ENCODE data around the gene SH3PXD2A.
A peak's percentile ranks its signal among the peaks of the same experiment; 100 is the strongest.
"Not testable (repeated sequence)": the region's sequence is repeated elsewhere in the genome, so short reads cannot be mapped to it uniquely, and the experiment has no call there.

SH3PXD2A gene

GRCh38 chr10:103677486-103678177, 177.7 kb downstream of the SH3PXD2A start:
- no peak for DNase-seq

DNA sequence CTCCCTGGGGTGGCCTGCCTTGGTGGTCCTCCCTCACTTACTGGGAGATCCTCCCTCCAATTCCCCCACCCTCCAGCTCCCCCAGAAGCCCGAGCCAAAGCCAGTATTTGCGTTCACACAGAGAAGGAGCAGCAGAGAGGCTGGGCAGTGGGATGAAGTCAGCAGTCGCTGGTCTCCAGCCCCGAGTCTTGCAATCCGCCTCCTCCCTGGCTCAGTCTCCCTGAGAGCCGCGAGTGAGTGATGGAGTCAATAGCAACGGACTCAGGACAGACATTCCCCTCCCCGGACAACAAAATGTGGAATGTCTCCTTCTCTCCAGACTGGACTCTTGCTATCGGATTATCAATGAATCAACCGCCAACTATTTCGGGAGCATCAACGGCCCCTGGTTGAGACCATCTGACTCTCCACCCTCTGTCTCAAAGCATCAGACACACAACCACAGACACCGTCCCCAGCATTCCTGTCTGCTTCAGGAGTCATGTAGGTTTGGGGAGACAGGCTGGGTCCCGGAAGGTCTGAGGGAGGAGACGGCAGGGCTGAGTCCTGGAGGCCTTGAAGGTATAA, 178.4 kb downstream of the SH3PXD2A start:
- DNase-seq = no peak

GRCh38 chr10:103676058-103676785, 179.2 kb downstream of the SH3PXD2A start:
- no peak for DNase-seq

DNA sequence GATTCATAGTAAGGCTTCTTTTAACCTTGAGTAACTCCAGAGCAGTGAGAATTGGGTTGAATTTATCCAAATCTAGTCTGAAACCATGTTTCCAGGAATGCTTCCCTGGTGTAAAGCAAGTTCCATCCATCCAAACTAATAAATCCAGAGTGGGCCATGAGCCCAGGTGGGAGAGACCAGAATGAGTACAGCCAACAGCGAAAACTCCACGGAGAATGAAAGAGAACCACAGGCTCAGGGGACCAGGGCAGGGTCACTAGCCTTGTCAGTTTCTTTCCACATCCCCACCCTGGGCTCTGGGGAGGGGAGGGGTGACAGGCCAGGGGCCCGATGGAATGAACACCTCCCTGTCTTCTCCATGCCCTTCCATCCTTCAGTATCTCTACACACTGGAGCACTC, 181.8 kb downstream of the SH3PXD2A start:
- DNase-seq = no peak

DNA sequence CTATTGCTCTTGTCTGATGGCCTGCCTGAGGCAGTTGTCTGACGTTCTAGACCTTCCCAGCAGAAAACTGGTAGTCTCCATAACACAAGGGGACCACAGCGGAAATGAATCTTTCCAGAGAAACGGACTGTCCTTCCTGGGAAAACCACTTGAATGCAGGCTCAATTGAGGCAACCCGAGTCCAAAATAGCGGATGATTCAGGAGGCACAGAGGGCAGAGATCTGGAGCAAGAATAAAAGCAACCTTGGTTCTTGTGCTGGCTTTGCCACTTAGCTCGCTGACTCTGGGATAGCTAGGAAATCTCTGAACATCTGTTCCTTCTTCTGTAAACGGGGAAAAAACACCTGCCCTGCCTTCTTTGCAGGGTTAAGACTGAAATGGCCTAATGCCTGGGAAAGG, 183.0 kb downstream of the SH3PXD2A start:
- DNase-seq = no peak

GRCh38 chr10:103671126-103671895, 184.1 kb downstream of the SH3PXD2A start:
- no peak for DNase-seq

GRCh38 chr10:103669944-103670343, 185.4 kb downstream of the SH3PXD2A start:
- no peak for DNase-seq

DNA sequence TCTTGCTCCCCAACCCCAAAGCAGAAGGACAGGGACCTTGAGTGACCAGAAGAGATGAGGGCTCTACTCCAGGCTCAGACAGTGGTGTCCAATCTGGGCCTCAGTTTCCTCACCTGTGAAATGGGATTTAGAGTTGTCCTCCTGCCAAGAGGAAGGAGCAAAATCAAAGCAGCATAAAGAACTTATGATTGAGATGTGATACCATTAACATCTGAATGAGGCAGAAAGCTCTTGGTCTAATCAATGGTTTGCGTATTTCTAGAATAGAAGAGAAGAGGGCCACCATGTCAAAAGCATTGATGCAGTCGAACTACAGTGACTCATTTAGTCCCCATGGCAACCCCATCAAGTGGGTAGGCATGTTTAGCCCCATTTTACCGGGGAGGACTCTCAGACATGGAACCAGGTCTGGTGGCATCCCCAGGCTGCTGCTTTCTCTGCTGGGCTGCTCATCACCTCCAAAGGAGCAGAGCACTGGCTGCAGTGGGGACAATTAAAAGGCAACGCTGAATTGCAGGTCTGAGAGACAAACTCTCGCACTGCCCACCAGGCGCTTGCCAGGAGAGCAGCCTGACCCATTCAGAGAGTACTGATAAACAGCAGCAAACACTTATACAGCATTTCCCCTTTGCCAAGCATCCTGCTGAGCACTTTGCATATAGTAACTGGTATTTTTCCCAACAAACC, 186.0 kb downstream of the SH3PXD2A start:
- DNase-seq = no peak

DNA sequence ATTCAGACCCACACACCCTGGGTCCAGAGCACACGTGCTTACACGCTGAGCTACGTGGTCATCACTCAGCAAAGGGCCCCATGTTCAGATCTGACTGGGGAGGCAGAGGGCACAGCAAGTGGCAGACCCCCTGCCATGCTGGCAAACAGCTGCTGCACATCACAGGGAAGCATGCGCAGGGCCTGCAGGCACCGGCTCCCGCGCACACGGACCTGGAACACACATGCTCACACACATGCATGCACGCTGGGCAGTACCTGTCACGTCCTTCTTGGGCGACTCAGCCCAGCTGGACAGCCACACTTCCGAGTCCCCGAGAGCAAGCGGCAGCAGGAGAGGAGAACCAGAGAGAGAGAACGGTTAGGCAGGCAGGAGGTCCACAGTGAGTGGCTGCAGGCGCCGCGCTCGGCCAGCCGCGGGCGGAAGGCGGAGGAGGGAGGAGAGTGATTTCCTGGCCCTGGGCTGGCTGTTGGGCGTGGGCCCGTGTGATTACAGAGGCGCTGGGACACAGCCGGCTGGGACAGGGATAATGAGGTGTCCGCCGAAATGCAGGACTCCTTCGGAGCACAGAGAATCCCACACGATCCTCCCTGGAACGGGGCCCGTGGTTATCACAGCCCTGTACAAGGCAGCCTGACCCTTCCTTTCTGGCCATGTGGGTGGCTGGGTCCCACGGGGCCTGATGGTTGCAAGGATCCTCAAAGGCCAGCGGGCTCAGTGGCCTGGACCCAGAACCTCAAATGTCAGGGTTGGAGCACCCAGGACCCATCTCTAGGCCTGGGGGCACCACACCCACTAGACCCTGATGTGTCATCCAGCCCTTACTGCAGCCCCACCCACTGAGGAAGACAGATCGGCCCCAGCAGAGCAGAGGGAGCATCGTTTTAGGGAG, 186.8 kb downstream of the SH3PXD2A start:
- DNase-seq = no peak

DNA sequence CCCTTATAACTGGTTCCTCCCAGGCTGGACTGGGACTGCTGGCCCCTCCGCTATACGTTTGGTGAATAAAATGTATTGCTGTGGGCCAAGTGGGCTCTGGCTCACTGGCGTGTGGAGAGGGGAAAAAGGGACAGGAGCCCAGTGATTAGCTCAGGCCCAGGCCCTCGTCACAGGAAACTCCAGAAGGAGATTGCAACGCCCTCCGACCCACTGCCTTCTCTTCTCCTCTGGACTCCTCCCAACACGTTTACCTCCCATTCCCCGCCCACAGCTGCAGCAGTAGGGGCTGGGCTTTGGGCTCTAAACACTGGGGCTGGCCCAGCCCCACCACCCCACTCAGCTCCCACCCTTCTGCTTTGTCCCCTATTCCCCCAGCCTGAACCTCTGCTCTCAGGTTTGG, 188.0 kb downstream of the SH3PXD2A start:
- DNase-seq = no peak

- DNase-seq = no peak
These were observed 188.6 kb downstream of the SH3PXD2A start for GRCh38 chr10:103666762-103667150.

- DNase-seq = no peak
These were observed 189.2 kb downstream of the SH3PXD2A start for GRCh38 chr10:103666087-103666761.

DNA sequence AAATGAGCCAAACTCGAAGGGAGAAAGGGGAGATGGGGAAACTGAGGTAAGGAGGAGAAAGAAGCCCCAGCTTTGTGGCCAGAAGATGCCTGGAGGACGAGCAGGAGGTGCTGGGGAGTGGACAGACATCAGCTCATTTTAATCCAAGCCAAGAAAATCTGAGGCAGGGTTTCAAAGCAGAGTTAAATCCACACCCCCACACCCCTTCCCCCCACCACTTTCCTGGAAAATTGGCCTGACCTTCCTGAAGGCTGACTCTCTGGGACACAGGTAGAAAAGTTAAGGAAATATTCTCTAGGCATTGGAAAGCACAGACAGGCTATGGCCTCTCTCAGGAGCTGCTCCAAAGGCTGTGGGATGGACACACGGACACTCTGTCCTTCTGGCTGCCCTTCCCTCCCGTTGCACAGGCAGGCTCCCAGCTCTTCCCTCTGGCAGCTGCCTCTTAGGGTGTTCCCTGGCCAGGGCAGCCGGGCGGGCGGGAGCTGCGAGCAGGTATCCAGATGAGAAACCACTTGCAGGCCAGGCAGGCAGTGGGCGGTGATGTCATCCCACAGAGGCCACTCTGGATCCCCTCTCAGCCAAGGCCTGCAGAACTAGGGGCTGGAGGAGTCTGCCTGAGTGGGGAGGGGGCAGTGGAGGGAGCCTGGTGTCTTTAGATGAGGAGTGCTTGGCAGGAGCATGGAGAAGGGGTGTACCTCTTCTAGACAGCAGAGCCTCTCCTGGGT, 190.1 kb downstream of the SH3PXD2A start:
- no peak for DNase-seq

GRCh38 chr10:103663802-103664201, 191.6 kb downstream of the SH3PXD2A start:
- DNase-seq = no peak

DNA sequence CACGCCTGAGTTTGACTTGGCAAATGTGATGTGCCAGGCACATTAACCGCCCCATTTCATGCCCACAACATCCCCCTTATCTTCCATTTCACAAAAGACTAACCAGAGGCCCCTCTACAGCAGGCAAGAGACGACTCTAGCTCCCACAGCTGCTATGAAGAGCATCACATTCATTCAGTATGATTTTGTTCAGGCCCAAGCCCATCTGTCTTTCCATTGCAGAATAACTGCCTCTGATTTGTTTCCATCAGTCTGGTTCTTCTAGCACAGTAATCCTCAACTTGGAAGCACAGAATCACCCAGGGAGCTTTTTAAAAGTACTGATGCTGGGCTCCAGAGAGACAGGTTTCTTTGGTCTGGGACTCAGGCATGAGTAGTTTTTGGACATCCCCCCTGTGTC, 192.1 kb downstream of the SH3PXD2A start:
- DNase-seq = no peak

GRCh38 chr10:103662704-103663103, 192.7 kb downstream of the SH3PXD2A start:
- DNase-seq = not testable (repeated sequence)

GRCh38 chr10:103661198-103661950, 194.0 kb downstream of the SH3PXD2A start:
- DNase-seq = peak; percentile 58

DNA sequence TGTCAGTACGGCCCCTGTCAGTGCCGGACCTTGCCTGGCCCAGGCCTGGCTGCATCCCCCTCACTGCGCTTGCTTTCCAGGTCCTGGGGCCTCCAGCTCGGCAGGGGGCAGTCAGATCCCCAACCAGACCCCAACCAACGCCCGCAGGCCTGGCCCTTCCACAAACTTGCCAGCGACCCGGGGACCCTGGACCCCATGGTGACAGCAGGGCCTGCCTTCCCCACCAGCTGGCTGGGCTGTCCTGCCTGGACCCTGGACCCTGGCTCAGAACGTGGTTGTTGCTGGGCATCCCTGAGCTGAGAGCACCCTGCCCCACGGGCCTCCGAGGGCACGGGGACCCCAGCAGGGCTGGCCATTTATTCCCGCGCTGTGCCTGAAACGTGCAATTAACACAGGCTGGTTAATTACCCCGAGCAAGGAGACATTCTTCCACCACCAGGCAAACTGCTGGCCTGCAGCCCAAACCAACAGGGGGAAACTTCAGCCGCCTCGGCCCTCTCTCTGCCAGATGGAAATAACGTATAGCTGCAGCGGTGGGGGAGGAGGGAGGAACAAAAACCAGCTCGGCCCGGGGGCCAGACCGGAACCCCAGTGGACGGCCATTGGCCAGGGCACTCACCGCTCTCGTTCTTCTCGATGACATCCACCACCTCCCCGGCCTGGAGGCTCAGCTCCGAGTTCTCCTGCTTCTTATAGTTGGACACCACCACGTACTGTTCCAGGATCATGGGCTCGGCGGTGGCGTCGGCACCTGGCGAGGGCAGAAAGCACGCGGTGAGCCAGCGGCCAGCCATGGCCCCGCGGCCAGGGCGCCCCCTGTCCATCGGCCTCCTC, 194.8 kb downstream of the SH3PXD2A start:
- no peak for DNase-seq

All from NCI-H1436 treated with DMSO at 0.1 percent for 48 hours (cell line).